ENCODE measurements around the gene CYSLTR1. TPM values are rescaled to one million over a fixed set of nuclear protein-coding genes. Genes with fewer than 3 reads are reported as not detected.
"Not testable (repeated sequence)": the region's sequence is repeated elsewhere in the genome, so short reads cannot be mapped to it uniquely, and the experiment has no call there.

Gene CYSLTR1
- total RNA-seq, 1 donor from 2014 or later = not detected

DNA sequence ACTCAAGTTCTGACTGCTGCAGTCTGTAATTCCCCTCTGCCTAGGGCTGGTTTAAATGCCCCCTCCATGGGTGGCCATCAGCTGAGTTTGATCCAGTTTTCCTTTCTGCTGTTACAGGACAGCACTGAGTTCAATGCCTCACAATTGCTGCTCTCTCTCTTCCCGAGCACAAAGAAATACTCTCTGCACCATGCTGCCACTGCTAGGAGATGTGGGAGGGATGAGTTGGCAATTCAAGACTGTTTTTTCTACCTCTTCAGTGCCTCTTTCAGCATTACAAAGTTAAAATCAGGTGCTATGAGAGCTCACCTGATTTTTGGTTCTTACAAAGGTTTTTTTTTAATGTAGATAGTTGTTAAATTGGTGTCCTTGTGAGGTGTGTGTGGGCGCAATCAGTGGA lies 24.3 kb downstream of the CYSLTR1 start:
- no peaks in the 10 kb centered on the region for H3K36me3 ChIP-seq
- DNase-seq (ENCODE audit: low spot score) = no peak
- no peak overlapping the region for H3K27ac ChIP-seq
- H3K27me3 Mint-ChIP-seq (ENCODE audit: insufficient read depth, low read depth) = no peaks in the 10 kb centered on the region
- no peaks in the 10 kb centered on the region for H3K36me3 Mint-ChIP-seq
- H3K9me3 ChIP-seq (ENCODE audit: low read depth) = peaks cover 7% of the 10 kb centered on the region
- H3K9ac ChIP-seq = no peak overlapping the region
- no peak overlapping the region for H3K4me2 ChIP-seq
- H3K4me3 Mint-ChIP-seq = no peak overlapping the region
- TF ChIP-seq EZH2phosphoT487 (IDR thresholded peaks at IDR 0.05) = no peak
- TF ChIP-seq EZH2 (IDR thresholded peaks at IDR 0.05) = no peak
- TF ChIP-seq, protein P1, sequence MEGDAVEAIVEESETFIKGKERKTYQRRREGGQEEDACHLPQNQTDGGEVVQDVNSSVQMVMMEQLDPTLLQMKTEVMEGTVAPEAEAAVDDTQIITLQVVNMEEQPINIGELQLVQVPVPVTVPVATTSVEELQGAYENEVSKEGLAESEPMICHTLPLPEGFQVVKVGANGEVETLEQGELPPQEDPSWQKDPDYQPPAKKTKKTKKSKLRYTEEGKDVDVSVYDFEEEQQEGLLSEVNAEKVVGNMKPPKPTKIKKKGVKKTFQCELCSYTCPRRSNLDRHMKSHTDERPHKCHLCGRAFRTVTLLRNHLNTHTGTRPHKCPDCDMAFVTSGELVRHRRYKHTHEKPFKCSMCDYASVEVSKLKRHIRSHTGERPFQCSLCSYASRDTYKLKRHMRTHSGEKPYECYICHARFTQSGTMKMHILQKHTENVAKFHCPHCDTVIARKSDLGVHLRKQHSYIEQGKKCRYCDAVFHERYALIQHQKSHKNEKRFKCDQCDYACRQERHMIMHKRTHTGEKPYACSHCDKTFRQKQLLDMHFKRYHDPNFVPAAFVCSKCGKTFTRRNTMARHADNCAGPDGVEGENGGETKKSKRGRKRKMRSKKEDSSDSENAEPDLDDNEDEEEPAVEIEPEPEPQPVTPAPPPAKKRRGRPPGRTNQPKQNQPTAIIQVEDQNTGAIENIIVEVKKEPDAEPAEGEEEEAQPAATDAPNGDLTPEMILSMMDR (IDR thresholded peaks at IDR 0.05) = no peak
- H3K4me1 ChIP-seq = no peaks in the 10 kb centered on the region
- H3K4me3 ChIP-seq = no peak overlapping the region
- H4K20me1 ChIP-seq (ENCODE audit: low read depth) = no peaks in the 10 kb centered on the region
- H3K79me2 ChIP-seq (ENCODE audit: low read depth) = no peaks in the 10 kb centered on the region
- H3K9me3 Mint-ChIP-seq = peaks cover 6% of the 10 kb centered on the region
- no peak overlapping the region for H3K27ac Mint-ChIP-seq
- H2AFZ ChIP-seq (replicated peaks) = no peak overlapping the region
- H3K4me1 Mint-ChIP-seq = no peaks in the 10 kb centered on the region
- H3F3A ChIP-seq (ENCODE audit: low read depth) = no peaks in the 10 kb centered on the region
- no peaks in the 10 kb centered on the region for H3K27me3 ChIP-seq

- not testable (repeated sequence) for H3K9me3 Mint-ChIP-seq, H3K36me3 Mint-ChIP-seq
Measured at GRCh38 chrX:78300933-78301332, 26.5 kb downstream of the CYSLTR1 start.

GRCh38 chrX:78283511-78283910 lies 43.9 kb downstream of the CYSLTR1 start:
- TF ChIP-seq EZH2phosphoT487 (IDR thresholded peaks at IDR 0.05) (no peak), EZH2 (IDR thresholded peaks at IDR 0.05) (no peak)
- TF ChIP-seq, protein P1 (IDR thresholded peaks at IDR 0.05) = no peak
- H3K4me3 Mint-ChIP-seq = no peak overlapping the region
- peaks cover 5% of the 10 kb centered on the region for H3K9me3 Mint-ChIP-seq
- no peaks in the 10 kb centered on the region for H3K9me3 ChIP-seq (ENCODE audit: low read depth)
- H3K27ac ChIP-seq = no peak overlapping the region
- no peak overlapping the region for H3K4me3 ChIP-seq
- no peaks in the 10 kb centered on the region for H4K20me1 ChIP-seq (ENCODE audit: low read depth)
- H3K27me3 ChIP-seq = no peaks in the 10 kb centered on the region
- H3K4me1 Mint-ChIP-seq = no peaks in the 10 kb centered on the region
- no peak overlapping the region for H2AFZ ChIP-seq (replicated peaks)
- no peaks in the 10 kb centered on the region for H3K27me3 Mint-ChIP-seq (ENCODE audit: insufficient read depth, low read depth)
- no peak overlapping the region for H3K4me2 ChIP-seq
- no peak overlapping the region for H3K9ac ChIP-seq
- H3K4me1 ChIP-seq = no peaks in the 10 kb centered on the region
- no peaks in the 10 kb centered on the region for H3K36me3 Mint-ChIP-seq
- H3K27ac Mint-ChIP-seq = no peak overlapping the region
- no peaks in the 10 kb centered on the region for H3K79me2 ChIP-seq (ENCODE audit: low read depth)
- DNase-seq (ENCODE audit: low spot score) = no peak
- no peaks in the 10 kb centered on the region for H3K36me3 ChIP-seq
- no peaks in the 10 kb centered on the region for H3F3A ChIP-seq (ENCODE audit: low read depth)

More at GRCh38 chrX:78300933-78301332, 26.5 kb downstream of the CYSLTR1 start:
- not testable (repeated sequence) for H3K27ac Mint-ChIP-seq; H4K20me1 ChIP-seq (ENCODE audit: low read depth); H3K9ac ChIP-seq; H3K27ac ChIP-seq; H3F3A ChIP-seq (ENCODE audit: low read depth); H3K9me3 ChIP-seq (ENCODE audit: low read depth); H3K36me3 ChIP-seq; H3K4me3 Mint-ChIP-seq; DNase-seq (ENCODE audit: low spot score); H3K4me3 ChIP-seq; H3K79me2 ChIP-seq (ENCODE audit: low read depth); H3K4me2 ChIP-seq; H3K4me1 Mint-ChIP-seq; H2AFZ ChIP-seq (replicated peaks); H3K27me3 Mint-ChIP-seq (ENCODE audit: insufficient read depth, low read depth); H3K4me1 ChIP-seq; H3K27me3 ChIP-seq

GRCh38 chrX:78237127-78237526 lies 90.3 kb downstream of the CYSLTR1 start:
- Histone ChIP-seq H3K4me1 (no peaks in the 10 kb centered on the region), H2AFZ (replicated peaks) (no peak overlapping the region), H3F3A (ENCODE audit: low read depth) (no peaks in the 10 kb centered on the region), H3K9me3 (ENCODE audit: low read depth) (peaks cover 4% of the 10 kb centered on the region), H3K27me3 (no peaks in the 10 kb centered on the region), H4K20me1 (ENCODE audit: low read depth) (no peaks in the 10 kb centered on the region), H3K79me2 (ENCODE audit: low read depth) (no peaks in the 10 kb centered on the region), H3K4me3 (no peak overlapping the region), H3K4me2 (no peak overlapping the region), H3K9ac (no peak overlapping the region), H3K27ac (no peak overlapping the region), H3K36me3 (no peaks in the 10 kb centered on the region)
- H3K4me3 Mint-ChIP-seq = no peak overlapping the region
- no peaks in the 10 kb centered on the region for H3K36me3 Mint-ChIP-seq
- TF ChIP-seq, protein P1 (IDR thresholded peaks at IDR 0.05) = no peak
- TF ChIP-seq EZH2 (IDR thresholded peaks at IDR 0.05) = no peak
- no peak for TF ChIP-seq EZH2phosphoT487 (IDR thresholded peaks at IDR 0.05)
- peaks cover 4% of the 10 kb centered on the region for H3K9me3 Mint-ChIP-seq
- no peak for DNase-seq (ENCODE audit: low spot score)
- no peaks in the 10 kb centered on the region for H3K4me1 Mint-ChIP-seq
- peaks cover 3% of the 10 kb centered on the region for H3K27me3 Mint-ChIP-seq (ENCODE audit: insufficient read depth, low read depth)
- H3K27ac Mint-ChIP-seq = no peak overlapping the region

- not testable (repeated sequence) for H3K9me3 ChIP-seq (ENCODE audit: low read depth); H3F3A ChIP-seq (ENCODE audit: low read depth); H3K36me3 ChIP-seq; H3K79me2 ChIP-seq (ENCODE audit: low read depth); H3K4me1 ChIP-seq; H3K4me2 ChIP-seq; DNase-seq (ENCODE audit: low spot score); H2AFZ ChIP-seq (replicated peaks); H3K27ac ChIP-seq; H4K20me1 ChIP-seq (ENCODE audit: low read depth); H3K27me3 ChIP-seq; H3K27me3 Mint-ChIP-seq (ENCODE audit: insufficient read depth, low read depth); H3K27ac Mint-ChIP-seq; H3K9ac ChIP-seq; H3K36me3 Mint-ChIP-seq; H3K4me3 ChIP-seq; H3K4me3 Mint-ChIP-seq; H3K9me3 Mint-ChIP-seq; H3K4me1 Mint-ChIP-seq
Measured at GRCh38 chrX:78226047-78226446, 101.4 kb downstream of the CYSLTR1 start.
